OCI-LY1 (cell line): Measurements from ENCODE around the gene DEFB129.

Experiments used
- EZH2 ChIP-seq: fragments of 200-600 bp; sonication (generic), shearing (Covaris generic); IDR thresholded peaks from 2 replicates; pipeline ENCODE4 v1.8.0; 2017; ENCODE audit warnings: borderline replicate concordance, mixed run types, mild to moderate bottlenecking, antibody characterized with exemption, low read length, moderate library complexity, mixed read lengths
- TF ChIP-seq, protein P1 (sequence below): fragments of 200-600 bp; sonication (generic), shearing (Covaris generic); IDR thresholded peaks from 2 replicates; pipeline ENCODE4 v1.5.1; 2017; ENCODE audit warnings: mild to moderate bottlenecking, antibody characterized with exemption, low read length, moderate library complexity, mixed read lengths

DNA sequence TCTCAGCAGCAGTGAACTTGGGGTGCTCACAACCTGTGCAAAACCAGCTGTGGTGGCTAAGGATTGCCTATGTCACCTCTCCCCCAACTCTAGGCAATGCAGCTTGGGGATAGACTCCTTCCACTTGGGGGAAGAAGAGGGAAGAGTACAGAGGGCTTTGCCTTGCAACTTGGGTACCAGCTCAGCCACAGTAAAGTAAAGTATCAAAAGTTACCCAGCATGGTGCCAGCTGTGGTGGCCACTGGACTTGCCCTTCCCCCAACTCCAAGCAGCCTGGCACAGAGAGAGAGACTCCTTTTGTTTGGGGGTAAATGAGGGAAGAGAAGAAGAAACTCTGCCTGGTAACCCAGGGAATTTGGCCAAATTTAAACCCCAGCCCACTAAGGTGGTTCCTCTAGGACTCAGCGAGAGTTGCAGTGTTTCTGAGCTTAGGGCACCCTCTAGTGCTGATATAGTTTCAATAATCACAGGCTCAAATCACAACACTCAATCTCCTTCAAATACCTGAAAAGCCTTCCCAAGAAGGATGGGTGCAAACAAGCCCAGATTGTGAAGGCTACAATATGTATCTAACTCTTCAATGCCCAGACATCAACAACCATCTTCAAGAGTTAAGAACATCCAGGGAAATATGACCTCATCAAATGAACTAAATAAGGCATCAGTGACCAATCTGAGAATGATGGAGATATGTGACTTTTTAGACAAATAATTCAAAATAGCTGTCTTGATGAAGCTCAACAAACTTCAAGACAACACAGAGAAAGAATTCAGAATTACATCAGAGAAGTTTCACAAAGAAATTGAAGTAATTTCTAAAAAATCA lies 7.6 kb upstream of the DEFB129 start:
- TF ChIP-seq, protein P1, sequence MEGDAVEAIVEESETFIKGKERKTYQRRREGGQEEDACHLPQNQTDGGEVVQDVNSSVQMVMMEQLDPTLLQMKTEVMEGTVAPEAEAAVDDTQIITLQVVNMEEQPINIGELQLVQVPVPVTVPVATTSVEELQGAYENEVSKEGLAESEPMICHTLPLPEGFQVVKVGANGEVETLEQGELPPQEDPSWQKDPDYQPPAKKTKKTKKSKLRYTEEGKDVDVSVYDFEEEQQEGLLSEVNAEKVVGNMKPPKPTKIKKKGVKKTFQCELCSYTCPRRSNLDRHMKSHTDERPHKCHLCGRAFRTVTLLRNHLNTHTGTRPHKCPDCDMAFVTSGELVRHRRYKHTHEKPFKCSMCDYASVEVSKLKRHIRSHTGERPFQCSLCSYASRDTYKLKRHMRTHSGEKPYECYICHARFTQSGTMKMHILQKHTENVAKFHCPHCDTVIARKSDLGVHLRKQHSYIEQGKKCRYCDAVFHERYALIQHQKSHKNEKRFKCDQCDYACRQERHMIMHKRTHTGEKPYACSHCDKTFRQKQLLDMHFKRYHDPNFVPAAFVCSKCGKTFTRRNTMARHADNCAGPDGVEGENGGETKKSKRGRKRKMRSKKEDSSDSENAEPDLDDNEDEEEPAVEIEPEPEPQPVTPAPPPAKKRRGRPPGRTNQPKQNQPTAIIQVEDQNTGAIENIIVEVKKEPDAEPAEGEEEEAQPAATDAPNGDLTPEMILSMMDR, result peak; percentile 49
- TF ChIP-seq EZH2, result no peak
